GM18517 (cell line): ENCODE measurements around the gene C1orf35.

ENCODE experiments used
- ATAC-seq: cut with Tn5 transposase; IDR thresholded peaks from one replicate; pipeline ENCODE4 v1.9.1; 2021; ENCODE audit warnings: mild to moderate bottlenecking, moderate library complexity; ENCODE audit not compliant: unreplicated experiment

C1orf35 gene

DNA sequence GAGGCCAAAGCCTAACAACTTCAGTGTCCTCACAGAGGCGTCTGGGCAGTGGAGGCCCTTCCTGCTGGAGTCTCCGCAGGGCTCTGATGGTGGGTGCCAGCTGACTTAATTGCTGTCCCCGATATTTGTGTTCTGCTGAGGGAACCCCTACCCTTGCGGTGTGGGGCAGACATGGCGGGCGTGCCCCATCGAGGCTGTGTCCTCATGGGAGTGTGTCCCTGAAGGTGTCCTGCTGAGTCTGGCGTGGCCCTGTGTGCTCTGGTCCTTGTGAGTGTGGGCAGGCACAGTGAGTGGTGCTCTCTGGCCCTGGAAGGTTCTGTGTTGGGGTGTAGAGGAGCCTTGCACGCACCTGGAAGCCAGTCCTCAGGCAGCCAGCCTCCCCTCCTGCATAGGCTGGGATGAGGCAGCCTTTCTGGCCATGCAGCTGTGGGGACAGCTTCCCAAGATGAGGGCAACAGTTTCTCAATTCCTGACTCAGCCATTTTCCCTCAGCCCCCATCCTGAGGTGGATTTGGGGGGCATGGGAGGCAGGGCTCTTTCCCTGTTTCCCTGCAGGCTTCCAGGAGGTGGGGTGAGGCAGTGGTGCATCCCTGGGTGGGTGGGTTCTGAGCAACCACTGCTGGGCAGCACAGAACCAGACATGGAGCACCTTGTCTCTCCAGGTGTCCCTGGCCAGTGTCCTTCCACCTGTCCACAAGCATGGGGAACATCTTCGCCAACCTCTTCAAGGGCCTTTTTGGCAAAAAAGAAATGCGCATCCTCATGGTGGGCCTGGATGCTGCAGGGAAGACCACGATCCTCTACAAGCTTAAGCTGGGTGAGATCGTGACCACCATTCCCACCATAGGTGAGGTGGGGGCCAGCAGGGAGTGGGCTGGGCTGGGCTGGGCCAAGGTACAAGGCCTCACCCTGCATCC is 6.5 kb downstream of the C1orf35 start:
- no peak for ATAC-seq

- ATAC-seq, result no peak
Observed at GRCh38 chr1:228095938-228096337, 7.2 kb downstream of the C1orf35 start.

GRCh38 chr1:228095161-228095560 is 8.0 kb downstream of the C1orf35 start:
- ATAC-seq, result no peak

GRCh38 chr1:228094432-228095016 is 8.6 kb downstream of the C1orf35 start:
- no peak for ATAC-seq

DNA sequence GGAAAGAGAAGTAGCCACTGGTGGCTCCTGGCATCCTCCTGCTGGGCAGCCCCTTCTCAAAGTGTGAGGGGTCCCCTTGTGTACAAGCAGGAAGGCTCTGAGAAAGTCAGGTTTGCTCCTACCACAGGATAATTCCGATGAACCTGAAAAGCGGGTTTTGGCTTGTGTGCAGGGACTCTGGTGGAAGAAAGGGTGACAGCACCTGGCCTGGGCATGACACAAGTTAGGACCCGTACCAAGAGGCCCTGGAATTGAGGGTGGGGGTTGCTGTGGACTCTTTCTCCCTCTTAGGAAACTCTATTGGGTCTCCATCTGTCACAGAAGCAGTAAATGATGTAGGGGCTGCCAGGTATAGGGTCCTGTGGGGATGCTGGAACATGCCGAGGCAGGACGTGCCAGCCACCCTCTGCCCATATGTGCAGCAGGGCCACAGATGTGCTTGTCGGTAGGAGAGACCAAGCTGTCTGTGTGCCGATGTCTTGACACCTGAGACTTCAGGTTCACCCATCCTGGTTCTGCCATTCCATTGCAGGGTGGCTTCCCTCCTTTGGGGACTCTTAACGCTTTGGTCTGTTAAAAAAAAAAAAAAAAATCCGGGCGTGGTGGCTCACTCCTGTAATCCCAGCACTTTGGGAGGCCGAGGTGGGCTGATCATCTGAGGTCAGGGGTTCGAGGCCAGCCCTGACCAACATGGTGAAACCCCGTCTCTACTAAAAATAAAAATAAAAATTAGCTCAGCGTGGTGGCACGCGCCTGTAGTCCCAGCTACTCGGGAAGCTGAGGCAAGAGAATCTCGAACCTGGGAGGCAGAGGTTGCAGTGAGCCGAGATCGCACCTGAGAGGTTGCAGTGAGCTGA is 9.8 kb downstream of the C1orf35 start:
- no peak for ATAC-seq

DNA sequence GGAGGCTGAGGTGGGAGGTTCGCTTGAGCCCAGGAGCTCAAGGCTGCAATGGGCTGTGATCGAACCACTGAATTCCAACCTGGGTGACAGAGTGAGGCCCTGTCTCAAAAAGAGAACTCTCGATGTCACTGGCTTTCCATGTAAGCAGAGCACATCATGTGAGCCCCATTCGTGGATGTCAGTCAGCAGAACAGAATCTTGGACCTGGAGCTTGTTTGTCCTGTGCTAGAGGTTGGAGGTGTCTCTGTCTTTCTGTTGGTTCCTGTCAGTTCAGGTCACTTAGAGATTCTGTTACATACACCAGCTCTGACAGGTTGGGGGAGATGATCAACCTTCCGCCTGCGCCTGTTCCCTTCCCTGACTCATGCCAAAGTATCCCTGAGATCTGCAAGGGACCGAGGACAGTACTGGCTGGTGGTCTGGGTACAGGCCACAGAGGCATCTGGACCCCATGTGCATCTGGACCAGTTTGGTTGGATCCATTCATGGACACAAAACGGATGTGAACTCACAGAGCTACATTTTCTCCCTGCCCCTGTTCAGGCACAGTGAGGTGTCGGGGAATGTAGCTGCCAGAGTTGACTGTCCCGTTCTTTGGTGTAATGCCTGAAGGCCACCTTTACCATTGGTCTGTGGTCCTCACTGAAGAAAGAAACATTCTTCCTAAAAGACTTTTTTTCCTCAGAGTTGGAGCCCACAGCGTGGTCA is 10.6 kb downstream of the C1orf35 start:
- ATAC-seq, result no peak

GRCh38 chr1:228091084-228091483 is 12.0 kb downstream of the C1orf35 start:
- no peak for ATAC-seq

DNA sequence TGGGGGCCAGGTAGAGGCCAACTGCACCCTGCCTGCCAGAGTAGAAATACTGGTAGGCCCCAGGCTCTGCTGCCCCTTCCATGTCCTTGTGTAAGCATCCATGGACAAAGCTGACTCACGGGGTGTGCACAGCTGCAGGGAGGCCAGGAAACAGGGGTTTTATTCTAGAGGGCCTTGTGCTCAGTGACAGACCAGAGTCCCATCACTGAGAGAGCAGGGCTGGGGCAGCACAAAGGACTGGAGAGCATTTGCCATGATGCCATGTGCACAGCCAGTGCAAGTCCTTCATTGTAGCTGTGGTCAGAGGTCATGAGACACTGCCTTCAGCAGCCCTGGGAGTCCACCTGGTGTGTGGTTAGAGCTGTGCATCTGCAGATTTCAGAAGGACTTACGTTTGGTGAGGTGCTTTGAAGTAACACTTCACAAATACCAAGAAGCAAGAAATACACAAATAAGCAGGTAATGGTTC is 12.5 kb downstream of the C1orf35 start:
- no peak for ATAC-seq

DNA sequence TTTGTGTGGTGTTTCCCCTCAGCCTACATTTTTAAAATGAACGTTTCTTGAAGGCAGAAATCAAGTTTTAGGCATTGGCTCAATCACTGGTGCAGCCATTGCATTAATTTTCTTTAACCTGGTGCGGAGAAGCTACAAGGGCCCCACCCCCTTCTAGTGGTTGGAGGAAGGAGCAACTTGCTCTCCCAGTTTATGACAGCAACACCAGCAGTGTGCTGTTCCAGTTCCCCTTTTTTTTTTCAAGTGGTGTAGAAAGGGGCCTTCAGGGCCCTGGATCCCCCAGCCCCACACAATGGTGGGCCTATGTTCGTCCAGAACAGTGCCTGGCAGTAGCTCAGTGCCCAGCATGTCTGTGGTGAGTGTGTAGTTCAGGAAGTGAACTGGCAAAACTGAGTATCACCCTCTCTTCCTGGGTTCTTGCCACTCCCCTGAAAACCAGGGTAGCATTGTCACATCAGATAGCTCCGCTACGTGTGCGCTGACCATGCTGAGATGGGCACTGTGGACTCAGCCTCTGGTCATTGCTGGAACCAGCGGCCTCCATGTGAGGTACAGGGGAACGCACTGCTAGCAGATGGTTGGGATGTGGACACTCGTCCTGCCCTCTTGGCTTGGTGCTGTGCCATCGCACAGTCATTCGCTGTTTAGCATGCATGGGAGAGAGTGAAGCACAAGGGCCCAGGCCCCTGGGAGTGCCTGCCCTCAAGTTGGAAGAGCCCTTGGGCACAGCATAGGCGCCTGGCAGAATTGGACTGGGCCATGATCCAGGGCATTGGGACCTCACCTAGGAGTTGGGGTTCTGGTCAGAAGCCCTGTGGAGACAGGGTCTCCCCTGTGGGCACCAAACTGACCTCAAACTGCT is 13.4 kb downstream of the C1orf35 start:
- no peak for ATAC-seq

DNA sequence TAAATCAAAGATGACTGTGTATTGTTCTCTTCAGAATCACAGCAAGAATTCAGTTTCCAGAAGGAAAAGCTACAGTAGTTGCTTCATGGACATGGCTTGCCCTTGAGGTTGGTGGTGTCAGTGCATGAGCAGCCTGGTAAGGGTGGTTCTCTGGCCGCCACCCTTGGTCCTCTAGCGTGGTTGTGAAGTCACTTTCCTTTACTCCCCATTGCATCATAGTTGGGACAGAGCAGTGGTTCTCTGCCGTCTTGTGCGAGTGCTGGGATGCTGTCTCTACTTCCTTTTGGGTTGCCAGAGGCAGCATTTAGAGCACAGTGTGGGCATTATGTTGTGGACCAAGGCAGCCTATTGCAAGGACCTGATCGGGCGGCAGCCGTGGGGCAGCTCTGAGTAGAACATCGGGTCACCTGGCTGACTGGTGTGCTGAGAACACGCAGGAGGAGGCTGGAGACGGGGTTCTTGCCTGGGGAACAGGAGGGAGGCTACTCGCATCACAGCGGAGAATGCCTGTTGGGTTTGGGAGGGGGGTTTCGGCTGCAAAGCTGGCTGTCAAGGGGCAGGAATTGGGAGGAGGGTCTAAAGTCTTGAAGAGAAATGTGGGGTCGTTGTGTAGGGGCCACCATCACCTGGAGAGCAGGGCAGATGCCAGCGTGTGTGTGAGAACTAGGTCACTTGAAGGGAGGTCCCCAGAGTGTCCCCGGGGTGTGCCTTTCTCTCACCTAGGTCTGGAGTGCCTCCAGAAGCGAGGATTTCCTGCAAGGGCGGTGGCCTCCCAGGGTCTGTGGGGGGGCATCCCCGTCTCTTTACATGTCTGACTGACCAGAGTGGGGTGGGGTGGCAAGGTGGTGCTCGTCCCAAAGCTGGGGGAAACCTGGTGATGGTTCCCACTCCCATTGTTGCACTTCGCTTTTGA is 14.3 kb downstream of the C1orf35 start:
- no peak for ATAC-seq

GRCh38 chr1:228087771-228088251 is 15.3 kb downstream of the C1orf35 start:
- ATAC-seq, result no peak

GRCh38 chr1:228085287-228085951 is 17.7 kb downstream of the C1orf35 start:
- ATAC-seq, result no peak

DNA sequence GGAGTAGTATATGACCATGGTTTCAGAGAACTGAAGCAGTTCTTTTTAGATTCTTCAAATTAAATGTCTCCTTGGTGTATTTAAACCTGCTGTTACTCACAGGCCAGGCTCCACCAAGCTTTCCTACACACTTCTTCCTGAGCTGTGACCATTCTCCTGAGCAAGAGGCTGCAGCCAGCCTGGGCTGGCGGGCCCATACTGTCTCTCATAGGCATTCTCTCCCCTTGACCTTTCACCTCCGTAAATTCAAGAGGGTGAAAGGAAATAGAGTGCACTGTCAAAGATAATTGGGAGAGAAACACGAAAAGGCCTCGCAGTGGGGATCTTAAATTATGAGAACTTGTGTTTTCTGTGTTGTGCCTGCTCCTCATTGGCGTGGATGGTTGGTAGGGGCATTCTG is 18.3 kb downstream of the C1orf35 start:
- no peak for ATAC-seq

- no peak for ATAC-seq
Observed at GRCh38 chr1:228084325-228084724, 18.8 kb downstream of the C1orf35 start.

DNA sequence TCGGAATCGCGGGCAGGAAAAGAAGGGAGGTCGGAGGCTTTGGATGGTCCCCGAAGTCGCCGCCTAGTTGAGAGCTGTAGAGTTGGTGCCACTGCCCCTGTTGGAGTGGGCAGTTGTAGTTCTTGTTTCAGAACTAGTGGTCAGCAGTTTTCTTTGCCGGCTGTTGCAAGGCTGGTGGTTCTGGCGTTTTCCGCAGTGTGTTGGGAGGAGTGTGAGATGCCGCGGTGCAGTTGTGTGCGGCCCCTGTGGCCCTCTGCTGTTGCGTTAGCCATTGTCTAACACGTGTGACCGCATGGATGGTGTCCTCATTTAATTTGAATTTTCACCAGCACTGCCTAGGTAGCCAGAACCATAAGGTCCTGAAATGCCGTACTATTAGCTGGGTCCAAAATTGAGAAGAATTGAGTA is 19.2 kb downstream of the C1orf35 start:
- no peak for ATAC-seq

DNA sequence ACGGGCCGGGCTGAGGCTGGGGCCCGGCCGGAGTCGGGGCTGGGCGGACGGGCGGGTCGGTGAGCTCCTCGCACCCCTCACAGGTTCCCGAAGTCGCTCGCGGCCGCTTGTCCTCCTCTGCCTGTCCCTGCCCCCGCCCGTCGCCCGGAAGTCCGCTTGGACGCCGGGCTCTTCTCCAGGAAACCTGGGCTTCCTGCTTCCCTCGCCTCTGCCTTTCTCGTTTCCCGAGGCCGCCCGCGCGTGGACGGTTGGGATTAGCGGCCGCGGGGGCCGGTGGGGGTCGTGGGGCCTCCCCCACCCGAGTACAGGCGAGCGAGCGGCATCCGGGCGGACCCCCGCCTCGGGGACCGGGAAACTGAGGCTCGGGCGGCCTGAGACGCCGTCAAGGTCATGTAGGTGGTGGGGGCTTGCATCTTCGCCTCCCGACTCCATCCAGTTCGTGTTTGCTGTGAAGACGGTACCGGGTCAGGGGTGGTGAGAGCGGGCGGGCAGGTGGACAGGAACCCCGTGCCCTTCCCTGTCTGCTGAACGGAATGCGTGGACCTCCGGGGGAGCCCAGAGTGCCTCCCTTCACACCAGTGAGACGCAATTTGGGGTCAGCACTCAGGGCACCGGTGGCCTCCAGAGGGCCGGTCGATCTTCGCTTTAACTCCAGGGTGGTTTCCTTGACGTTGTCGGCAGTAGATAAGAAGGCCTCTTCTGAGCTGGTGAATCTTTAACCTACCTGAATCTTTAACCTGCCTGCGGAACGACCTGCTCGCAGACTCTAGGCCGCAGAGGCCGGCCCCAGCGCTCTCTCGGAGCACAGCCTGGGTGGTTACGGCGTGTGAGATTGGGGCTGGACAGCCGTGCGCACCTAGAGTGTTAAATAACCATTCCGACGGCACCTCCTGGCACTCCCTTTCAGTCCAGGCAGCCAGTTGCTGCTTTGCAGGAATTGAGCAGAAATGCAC is 19.9 kb downstream of the C1orf35 start:
- ATAC-seq, result peak; percentile 17
